HepG2 (cell line): ENCODE data around the gene CPT1B. TPM values are rescaled to one million over a fixed set of nuclear protein-coding genes. Genes with fewer than 3 reads are reported as not detected.

Experiments
- CC2D1A ChIP-seq: sonication (generic); formaldehyde crosslinking; IDR thresholded peaks from 2 replicates; pipeline ENCODE4 v1.8.1; 2023; ENCODE audit warnings: mild to moderate bottlenecking, missing genetic modification reagents
- FOXO1 ChIP-seq: sonication (generic); formaldehyde crosslinking; IDR thresholded peaks from 2 replicates; pipeline ENCODE4 v1.4.0; 2020; ENCODE audit warnings: missing genetic modification reagents
- HHEX ChIP-seq: IDR thresholded peaks from 2 replicates; pipeline ENCODE4 v1.6.1; 2016; ENCODE audit warnings: control low read depth
- HIVEP1 ChIP-seq: sonication (generic); formaldehyde crosslinking; IDR thresholded peaks from 2 replicates; pipeline ENCODE4 v1.4.0; 2020; ENCODE audit warnings: mild to moderate bottlenecking, missing genetic modification reagents
- HNF4G ChIP-seq, 2 experiments: sonication (generic) in 1 of 2; formaldehyde crosslinking in 1 of 2; IDR thresholded peaks; 2 replicates each; pipeline versions ENCODE4 v1.4.0 to v1.6.1; 2011 to 2020; ENCODE audit warnings: borderline replicate concordance in 2 of 2, low read depth in 2 of 2, mild to moderate bottlenecking in 2 of 2, low read length in 1 of 2, missing genetic modification reagents in 1 of 2, moderate library complexity in 1 of 2
- HOXA3 ChIP-seq: sonication (generic); formaldehyde crosslinking; IDR thresholded peaks from 2 replicates; pipeline ENCODE4 v1.5.0; 2020; ENCODE audit warnings: missing genetic modification reagents
- KLF13 ChIP-seq: sonication (generic); formaldehyde crosslinking; IDR thresholded peaks from 2 replicates; pipeline ENCODE4 v1.4.0; 2020; ENCODE audit warnings: mild to moderate bottlenecking, missing genetic modification reagents
- NFIB ChIP-seq: sonication (generic); formaldehyde crosslinking; IDR thresholded peaks from 2 replicates; pipeline ENCODE4 v1.9.0; 2021; ENCODE audit warnings: missing genetic modification reagents, mild to moderate bottlenecking, borderline replicate concordance
- NFKB2 ChIP-seq: sonication (generic); formaldehyde crosslinking; IDR thresholded peaks from 2 replicates; pipeline ENCODE4 v1.4.0; 2020; ENCODE audit warnings: missing genetic modification reagents, borderline replicate concordance
- NR1H2 ChIP-seq: sonication (generic); formaldehyde crosslinking; IDR thresholded peaks from 2 replicates; pipeline ENCODE4 v1.8.1; 2022; ENCODE audit warnings: low read depth, missing genetic modification reagents, borderline replicate concordance
- POLR2G ChIP-seq: fragments of 200-400 bp; formaldehyde crosslinking; IDR thresholded peaks from 2 replicates; pipeline ENCODE4 v1.6.1; 2018; ENCODE audit warnings: mild to moderate bottlenecking, low read depth, low read length, moderate library complexity
- RAD21 ChIP-seq: fragments of 450-650 bp; formaldehyde crosslinking; IDR thresholded peaks from 2 replicates; pipeline ENCODE4 v1.5.0; 2020; ENCODE audit warnings: mild to moderate bottlenecking
- RBFOX2 ChIP-seq: fragments of 200-400 bp; formaldehyde crosslinking; IDR thresholded peaks from 2 replicates; pipeline ENCODE4 v1.6.1; 2017; ENCODE audit warnings: low read depth, mild to moderate bottlenecking, low read length
- RXRA ChIP-seq: sonication (generic); formaldehyde crosslinking; IDR thresholded peaks from 2 replicates; pipeline ENCODE4 v1.5.1; 2020; ENCODE audit warnings: missing genetic modification reagents
- SMARCE1 ChIP-seq: fragments of 450-650 bp; IDR thresholded peaks from 2 replicates; pipeline ENCODE4 v1.6.1; 2017; ENCODE audit warnings: borderline replicate concordance
- XBP1 ChIP-seq: sonication (generic); formaldehyde crosslinking; IDR thresholded peaks from 2 replicates; pipeline ENCODE4 v1.5.0; 2020; ENCODE audit warnings: missing genetic modification reagents
- XRCC5 ChIP-seq: fragments of 200-400 bp; formaldehyde crosslinking; optimal IDR thresholded peaks from 2 replicates; pipeline ENCODE3; 2017; ENCODE audit warnings: mild to moderate bottlenecking, low read length
- ZBTB38 ChIP-seq: sonication (generic); formaldehyde crosslinking; IDR thresholded peaks from 2 replicates; pipeline ENCODE4 v1.5.1; 2020; ENCODE audit warnings: mild to moderate bottlenecking, missing genetic modification reagents
- ZBTB7B ChIP-seq: sonication (generic); formaldehyde crosslinking; IDR thresholded peaks from 2 replicates; pipeline ENCODE4 v1.4.0; 2020; ENCODE audit warnings: missing genetic modification reagents
- ZMYM2 ChIP-seq: sonication (generic); formaldehyde crosslinking; IDR thresholded peaks from 2 replicates; pipeline ENCODE4 v1.8.0; 2022; ENCODE audit warnings: mild to moderate bottlenecking, missing genetic modification reagents
- ZNF296 ChIP-seq: sonication (generic); formaldehyde crosslinking; conservative IDR thresholded peaks from 2 replicates; pipeline ENCODE4 v1.5.0; 2020; ENCODE audit warnings: mild to moderate bottlenecking, missing genetic modification reagents
- ZNF777 ChIP-seq: sonication (generic); formaldehyde crosslinking; IDR thresholded peaks from 2 replicates; pipeline ENCODE4 v1.4.0; 2020; ENCODE audit warnings: missing genetic modification reagents
- ZNF781 ChIP-seq: sonication (generic); formaldehyde crosslinking; IDR thresholded peaks from 2 replicates; pipeline ENCODE4 v1.5.1; 2020; ENCODE audit warnings: borderline replicate concordance, mild to moderate bottlenecking, missing genetic modification reagents; ENCODE audit errors: not compliant biosample characterization
- ZNF83 ChIP-seq: sonication (generic); formaldehyde crosslinking; IDR thresholded peaks from 2 replicates; pipeline ENCODE4 v1.4.0; 2020; ENCODE audit warnings: missing genetic modification reagents, mild to moderate bottlenecking, borderline replicate concordance
- ZNF878 ChIP-seq: sonication (generic); formaldehyde crosslinking; IDR thresholded peaks from 2 replicates; pipeline ENCODE4 v1.8.1; 2023; ENCODE audit warnings: mild to moderate bottlenecking, missing genetic modification reagents, moderate library complexity
- polyA plus RNA-seq, 8 experiments: library from polyadenylated mRNA; depleted of rRNA in 3 of 8; stranded (reverse) in 7 of 8; unstranded in 1 of 8; fragments of >200 nt; fragmentation: Illumina TruSeq in 4 of 8; extraction: Trizol in 4 of 8; gene quantifications; 2 replicates each; pipeline versions ENCODE4 v1.2.1 to v1.2.3, GENCODE V29; 2011 to 2016; ENCODE audit warnings: low read depth in 4 of 8, missing spikeins in 1 of 8, mixed read lengths in 1 of 8; ENCODE audit not compliant: insufficient read depth in 1 of 8
- total RNA-seq, 5 experiments: library from RNA; depleted of rRNA; stranded (reverse); fragments of >200 nt; fragmentation: Illumina TruSeq; extraction: Trizol; gene quantifications; 2 replicates each; pipeline ENCODE4 v1.2.3, GENCODE V29; 2016; ENCODE audit warnings: low read depth in 1 of 5
- TF ChIP-seq, protein P1 (sequence below): sonication (generic); formaldehyde crosslinking; IDR thresholded peaks from 2 replicates; pipeline ENCODE4 v1.8.1; 2023; ENCODE audit warnings: mild to moderate bottlenecking, missing genetic modification reagents, borderline replicate concordance
- TF ChIP-seq, protein P2 (sequence below): sonication (generic); formaldehyde crosslinking; IDR thresholded peaks from 2 replicates; pipeline ENCODE4 v1.4.0; 2020; ENCODE audit warnings: mild to moderate bottlenecking, missing genetic modification reagents
- TF ChIP-seq, protein P3 (sequence below): sonication (generic); formaldehyde crosslinking; IDR thresholded peaks from 2 replicates; pipeline ENCODE4 v1.8.0; 2022; ENCODE audit warnings: low read depth, missing genetic modification reagents
- TF ChIP-seq, protein P4 (sequence below): sonication (generic); formaldehyde crosslinking; IDR thresholded peaks from 2 replicates; pipeline ENCODE4 v1.5.0; 2020; ENCODE audit warnings: missing genetic modification reagents, mild to moderate bottlenecking, borderline replicate concordance

Gene CPT1B
- total and polyA plus RNA-seq, 2 of the 13 experiments (the other 11 are each of a cell fraction or from before 2014, with no cell fraction given), result 9.2 to 19.5 TPM

DNA sequence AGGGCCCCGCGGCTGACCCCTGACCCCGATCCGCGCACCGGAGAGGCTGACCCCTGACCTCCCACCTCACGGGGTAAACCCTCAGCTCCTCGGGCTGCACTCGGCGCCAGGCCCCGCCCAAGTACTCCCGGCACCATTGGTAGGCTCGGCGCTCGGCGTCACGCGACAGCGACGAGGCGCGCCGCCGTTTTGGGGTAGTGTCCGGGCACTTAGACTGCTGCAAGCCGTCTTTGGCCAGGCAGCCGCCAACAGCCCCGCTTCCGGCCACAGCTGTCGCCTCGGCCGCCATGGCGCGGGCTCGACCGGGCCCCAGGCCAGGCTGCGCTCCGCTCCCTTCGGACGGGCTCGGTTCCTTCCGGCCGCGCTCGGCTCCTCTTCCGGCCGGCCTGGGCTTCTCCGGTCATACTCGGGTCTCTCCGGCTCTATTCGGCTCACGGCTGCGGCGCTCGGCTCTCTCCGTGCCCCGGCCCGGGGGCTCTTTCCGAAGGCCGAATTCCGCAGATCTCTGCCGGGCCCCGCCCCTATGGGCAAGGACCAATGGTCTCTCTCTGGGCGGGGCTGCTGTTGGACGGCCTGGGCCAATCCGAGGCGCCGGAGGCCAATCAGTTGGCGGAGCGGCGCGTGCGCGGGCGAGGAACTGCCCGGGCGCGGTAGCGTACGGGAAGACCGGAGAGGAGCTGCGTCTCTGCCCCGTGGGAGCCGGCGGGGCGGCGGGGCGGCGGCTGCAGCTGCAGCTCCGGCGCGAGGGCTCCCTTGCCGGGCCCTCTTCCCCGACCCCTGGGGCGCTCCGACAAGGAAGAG is 4.5 kb upstream of the CPT1B start, which contains the start of gene CHKB (continued):
- TF ChIP-seq KLF13 (CRISPR knock-in tag) (no peak), CC2D1A (no peak), HOXA3 (CRISPR knock-in tag) (peak; percentile 89), XRCC5 (no peak), HNF4G (IDR thresholded peaks at IDR 0.05; ENCODE audit: borderline replicate concordance, low read depth, low read length) (peak; percentile 41; the same call in 1 of the 2 replicates), HNF4G (CRISPR knock-in tag; IDR thresholded peaks at IDR 0.05; ENCODE audit: borderline replicate concordance, low read depth) (peak; percentile 70; the same call in 1 of the 2 replicates), HIVEP1 (no peak), RXRA (CRISPR knock-in tag) (no peak; the same call in 1 of the 2 replicates), ZBTB7B (CRISPR knock-in tag) (no peak), RBFOX2 (peak; percentile 97), ZMYM2 (CRISPR knock-in tag) (no peak), XBP1 (CRISPR knock-in tag) (no peak), NR1H2 (CRISPR knock-in tag) (no peak), ZNF781 (CRISPR knock-in tag) (no peak), NFIB (no peak), RAD21 (CRISPR knock-in tag) (peak; percentile 46), ZNF83 (CRISPR knock-in tag) (no peak), FOXO1 (0 out of 2 replicates have a peak, but pooled peaks have one; percentile 24), ZNF777 (peak; percentile 67), ZNF296 (CRISPR knock-in tag) (no peak), NFKB2 (CRISPR knock-in tag) (peak; percentile 53; the same call in 1 of the 2 replicates), HHEX (CRISPR knock-in tag) (no peak), SMARCE1 (no peak), ZNF878 (CRISPR knock-in tag) (peak; percentile 67; the same call in 1 of the 2 replicates), ZBTB38 (CRISPR knock-in tag) (no peak), POLR2G (peak; percentile 94)
- TF ChIP-seq, protein P1, sequence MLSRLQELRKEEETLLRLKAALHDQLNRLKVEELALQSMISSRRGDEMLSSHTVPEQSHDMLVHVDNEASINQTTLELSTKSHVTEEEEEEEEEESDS (CRISPR knock-in tag), result no peak; the same call in 1 of the 2 replicates
- TF ChIP-seq, protein P2, sequence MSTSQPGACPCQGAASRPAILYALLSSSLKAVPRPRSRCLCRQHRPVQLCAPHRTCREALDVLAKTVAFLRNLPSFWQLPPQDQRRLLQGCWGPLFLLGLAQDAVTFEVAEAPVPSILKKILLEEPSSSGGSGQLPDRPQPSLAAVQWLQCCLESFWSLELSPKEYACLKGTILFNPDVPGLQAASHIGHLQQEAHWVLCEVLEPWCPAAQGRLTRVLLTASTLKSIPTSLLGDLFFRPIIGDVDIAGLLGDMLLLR (CRISPR knock-in tag), result no peak
- TF ChIP-seq, protein P3, sequence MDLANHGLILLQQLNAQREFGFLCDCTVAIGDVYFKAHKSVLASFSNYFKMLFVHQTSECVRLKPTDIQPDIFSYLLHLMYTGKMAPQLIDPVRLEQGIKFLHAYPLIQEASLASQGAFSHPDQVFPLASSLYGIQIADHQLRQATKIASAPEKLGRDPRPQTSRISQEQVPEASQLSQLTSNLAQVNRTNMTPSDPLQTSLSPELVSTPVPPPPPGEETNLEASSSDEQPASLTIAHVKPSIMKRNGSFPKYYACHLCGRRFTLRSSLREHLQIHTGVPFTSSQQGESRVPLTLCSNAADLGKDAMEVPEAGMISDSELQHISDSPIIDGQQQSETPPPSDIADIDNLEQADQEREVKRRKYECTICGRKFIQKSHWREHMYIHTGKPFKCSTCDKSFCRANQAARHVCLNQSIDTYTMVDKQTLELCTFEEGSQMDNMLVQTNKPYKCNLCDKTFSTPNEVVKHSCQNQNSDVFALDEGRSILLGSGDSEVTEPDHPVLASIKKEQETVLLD (CRISPR knock-in tag), result peak; percentile 92
- TF ChIP-seq, protein P4, sequence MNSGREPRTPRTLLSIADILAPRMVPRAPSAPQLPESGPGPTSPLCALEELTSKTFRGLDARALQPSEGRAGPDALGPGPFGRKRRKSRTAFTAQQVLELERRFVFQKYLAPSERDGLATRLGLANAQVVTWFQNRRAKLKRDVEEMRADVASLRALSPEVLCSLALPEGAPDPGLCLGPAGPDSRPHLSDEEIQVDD, result peak; percentile 52; the same call in 1 of the 2 replicates
